ENCODE results near the gene MARK3.
"Not testable (repeated sequence)": the region's sequence is repeated elsewhere in the genome, so short reads cannot be mapped to it uniquely, and the experiment has no call there.

MARK3 gene

DNA sequence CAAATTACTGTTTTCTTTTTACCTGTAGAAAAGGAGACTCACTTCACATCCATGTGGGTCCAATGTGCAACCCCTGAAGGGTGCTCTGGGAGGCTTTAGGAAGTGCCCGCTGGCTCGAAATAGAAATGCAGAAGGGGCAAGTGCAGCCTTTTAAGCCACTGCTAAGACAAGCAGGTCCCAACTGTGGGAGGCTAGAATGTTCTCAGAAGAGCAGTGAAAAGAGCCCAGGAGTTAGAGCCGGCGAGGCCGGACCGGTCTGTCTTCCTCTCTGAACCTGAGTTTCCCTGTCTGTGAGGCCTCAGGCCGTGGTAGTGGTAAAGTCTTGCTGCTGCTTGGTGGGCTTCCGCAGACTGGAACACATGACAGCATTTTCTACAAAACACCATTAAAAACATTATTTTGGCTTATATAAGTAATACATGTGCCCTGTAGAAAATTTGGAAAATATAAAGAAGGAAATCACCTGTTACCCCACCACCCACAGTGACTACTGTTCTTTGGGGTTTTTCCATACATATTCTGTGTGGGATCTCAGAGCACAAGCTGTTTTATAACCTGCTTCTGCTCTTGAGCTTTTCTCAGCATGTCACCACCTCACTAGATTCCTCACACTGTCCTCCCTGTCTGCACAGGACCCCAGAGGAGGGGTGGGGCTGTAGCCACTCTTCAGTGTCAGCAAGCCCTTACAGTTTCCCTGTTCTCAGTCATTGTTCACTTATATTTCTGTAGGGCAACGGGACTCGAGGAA, 131.4 kb downstream of the MARK3 start:
- DNase-seq = no peak

DNA sequence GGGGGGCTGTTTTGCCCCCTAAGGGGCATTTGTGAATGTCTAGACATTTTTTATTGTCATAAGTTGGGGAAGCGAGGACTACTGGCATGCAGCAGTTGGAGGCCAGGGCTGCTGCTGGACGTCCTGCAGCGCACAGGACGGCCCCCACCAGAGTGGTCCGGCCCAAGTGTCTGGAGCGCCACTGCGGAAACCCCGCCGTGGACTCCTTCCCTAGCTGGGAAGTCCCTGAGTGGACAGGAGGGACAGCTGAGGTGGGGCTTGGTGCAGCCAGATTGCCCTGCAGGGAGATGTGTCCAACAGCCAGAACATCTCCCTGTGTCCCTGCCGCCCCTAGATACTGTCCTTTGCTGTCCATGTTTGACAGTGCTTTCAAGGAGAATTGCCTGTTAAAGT, 132.0 kb downstream of the MARK3 start:
- DNase-seq = no peak

DNA sequence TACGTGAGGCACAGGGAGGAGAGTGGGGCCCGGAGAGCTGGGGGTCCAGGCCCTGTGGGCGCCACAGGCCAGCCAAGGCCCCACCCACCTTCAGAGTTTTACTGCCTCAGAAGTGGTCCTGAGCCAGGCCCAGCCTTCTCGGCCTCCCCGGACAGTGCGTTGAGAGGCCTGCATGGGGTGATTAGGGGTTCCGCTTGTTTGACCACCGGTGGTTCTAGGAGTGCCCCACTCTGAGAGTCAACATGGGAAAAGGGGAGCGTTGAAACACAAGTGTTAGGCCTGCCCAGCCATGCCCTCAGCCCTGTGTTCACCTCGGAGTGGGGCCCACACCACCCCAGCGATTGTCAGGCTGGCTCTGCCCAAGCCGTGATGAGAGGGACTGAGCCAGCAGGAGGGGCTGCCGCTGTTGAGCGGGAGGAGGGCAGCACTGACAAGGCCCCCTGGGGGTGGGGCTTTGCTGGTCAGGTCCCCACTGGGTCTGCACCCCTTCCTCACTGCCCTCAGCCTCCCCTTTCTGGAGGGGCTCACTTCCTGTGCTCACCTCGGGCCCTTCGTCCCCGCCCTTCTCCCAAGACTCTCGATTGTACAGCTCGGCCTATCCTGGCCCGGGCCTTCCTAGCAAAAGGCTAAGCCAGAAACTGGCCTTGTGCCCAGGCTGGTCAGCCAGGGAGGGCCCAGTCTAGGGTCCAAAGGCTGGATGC, 132.7 kb downstream of the MARK3 start:
- DNase-seq = no peak

DNA sequence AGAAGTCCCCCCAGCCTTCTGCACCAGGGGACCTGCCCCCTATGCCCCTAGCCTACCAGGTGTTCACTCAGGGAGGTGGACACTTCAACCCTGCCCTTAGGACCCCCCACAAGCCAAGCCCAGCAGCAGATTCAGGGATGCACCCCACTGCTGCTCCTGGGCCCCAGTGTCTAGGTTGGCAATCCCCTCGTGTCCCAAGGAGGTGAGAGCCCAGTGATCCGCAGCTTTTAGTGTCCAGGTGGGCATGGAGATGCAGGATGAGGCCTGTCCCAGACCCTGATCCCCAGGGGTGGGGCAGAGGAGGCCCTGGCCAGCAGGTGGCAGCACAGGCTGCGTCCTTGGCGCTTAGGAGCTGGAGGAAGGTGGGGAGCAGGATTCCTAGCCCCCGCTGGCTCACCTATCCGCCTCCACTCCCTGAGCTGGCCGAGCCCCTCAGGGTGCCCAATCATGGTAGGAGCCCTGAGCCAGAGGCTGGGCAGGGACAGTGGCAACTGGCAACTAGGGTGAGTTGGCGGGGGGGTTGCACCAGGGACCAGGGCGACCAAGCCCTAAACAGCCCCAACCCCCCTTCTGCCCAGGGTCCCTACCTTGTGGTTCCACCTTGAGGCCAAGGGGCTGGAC, 133.3 kb downstream of the MARK3 start:
- peak; percentile 44 for DNase-seq

DNA sequence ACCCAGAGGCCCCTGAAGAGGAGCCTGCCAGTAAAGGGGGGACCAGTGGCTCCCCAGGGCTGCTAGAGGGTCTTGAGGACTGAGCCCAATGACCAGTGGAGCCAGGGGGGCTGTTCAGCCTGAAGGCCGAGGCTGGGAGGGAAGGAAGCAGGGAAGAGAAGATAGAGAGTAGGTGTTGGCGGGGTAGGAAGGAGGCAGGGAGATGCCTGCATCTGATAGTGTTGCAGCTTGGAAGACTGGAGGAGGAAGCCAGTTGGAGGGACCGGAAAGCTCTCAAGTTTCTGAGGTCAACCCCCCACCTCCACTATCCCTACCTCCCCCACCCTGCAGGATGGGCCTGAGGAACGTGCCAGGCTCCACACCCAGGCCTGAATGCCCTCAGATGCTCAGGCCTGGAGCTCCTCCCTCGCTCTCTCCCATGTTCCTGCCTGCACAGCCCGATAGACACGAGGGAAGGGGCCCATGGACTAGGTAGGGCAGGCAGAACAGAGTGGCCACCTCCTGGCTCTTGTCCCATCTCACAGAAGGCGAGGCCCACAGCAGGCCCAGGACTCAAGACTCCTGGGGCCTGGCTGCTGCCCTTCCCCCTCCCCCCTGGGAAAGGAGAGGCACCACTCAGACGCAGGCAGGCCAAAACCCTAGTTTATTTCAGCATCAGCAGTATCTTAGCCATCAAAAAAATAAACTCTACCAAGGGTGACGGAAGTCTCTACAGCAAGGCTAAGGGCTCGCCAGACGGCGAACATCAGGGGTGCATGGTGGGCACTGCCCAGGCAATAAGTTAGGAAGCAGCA, 134.0 kb downstream of the MARK3 start:
- DNase-seq = no peak

DNA sequence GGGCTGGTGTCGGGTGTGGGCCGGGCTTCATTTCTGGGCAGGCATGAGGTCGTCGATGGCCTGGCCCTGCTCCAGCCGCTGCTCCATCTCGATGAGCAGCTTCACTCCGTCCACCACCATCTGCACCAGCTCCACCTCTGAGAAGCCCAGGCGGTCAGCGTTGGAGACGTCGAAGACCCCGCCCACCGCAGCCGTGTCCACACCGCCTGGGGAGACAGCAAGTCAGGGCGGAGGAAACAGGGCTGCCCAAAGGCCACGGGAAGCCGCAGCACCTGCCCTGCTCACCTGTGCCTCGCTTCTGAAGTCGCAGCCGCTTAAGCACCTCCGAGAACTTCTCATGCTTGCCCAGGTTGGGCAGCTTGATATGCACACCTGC, 134.6 kb downstream of the MARK3 start:
- no peak for DNase-seq

DNA sequence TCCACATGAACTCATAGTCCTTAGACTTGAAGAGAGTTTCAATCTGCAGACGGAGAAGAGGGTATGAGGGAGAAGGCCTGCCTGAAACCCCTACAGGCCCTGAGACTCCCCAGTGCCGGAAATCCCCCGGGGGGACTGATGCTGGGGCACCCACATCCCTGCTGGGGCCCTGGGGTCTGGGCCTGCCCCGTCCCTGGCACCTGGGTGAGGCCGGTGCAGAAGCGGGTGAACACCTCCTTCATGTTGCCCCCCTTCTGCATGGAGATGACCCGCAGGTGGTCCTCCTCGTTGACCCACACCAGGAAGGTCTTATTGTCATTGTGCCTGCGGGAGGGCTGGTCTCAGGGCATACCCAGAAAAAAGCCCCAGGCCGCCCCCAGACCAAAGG, 135.0 kb downstream of the MARK3 start:
- DNase-seq = no peak

DNA sequence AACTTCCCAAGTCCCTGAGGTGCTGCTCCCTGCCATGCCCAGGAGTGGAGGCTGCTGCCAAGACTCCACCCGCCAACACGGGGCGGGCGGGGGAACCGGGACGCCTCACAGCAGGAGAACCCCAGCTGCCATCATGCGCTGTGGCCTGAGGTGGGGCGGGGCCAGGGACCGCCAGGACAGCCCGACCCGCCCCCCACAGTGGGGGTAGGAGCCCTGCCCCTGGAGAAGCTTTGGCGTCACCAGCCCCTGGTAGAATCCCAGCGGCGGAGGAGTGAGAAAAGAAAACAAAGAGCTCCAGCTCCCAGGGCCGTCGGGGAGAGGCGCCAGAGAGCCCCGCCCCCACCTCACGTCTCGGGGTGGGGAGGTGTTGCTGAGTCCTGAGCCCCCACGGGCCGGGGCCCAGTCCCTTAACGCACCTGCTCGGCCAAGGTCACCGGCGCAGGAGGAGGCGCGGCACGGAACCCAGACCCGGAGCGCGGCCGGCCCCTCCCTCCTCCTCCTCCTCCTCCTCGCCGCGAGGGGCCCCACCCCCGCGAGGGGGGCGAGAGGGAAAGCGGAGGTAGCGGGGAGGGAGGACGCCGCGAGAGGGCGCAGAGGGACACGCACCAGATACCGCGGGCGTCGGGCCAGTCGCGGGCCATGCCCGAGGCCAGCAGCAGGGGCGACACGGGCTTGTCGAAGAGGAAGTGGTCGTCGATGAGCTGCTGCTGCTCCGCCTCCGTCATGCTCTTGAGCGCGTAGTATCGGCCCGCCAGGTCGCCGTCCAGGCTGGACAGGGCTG, 135.6 kb downstream of the MARK3 start:
- peak; percentile 88 for DNase-seq

DNA sequence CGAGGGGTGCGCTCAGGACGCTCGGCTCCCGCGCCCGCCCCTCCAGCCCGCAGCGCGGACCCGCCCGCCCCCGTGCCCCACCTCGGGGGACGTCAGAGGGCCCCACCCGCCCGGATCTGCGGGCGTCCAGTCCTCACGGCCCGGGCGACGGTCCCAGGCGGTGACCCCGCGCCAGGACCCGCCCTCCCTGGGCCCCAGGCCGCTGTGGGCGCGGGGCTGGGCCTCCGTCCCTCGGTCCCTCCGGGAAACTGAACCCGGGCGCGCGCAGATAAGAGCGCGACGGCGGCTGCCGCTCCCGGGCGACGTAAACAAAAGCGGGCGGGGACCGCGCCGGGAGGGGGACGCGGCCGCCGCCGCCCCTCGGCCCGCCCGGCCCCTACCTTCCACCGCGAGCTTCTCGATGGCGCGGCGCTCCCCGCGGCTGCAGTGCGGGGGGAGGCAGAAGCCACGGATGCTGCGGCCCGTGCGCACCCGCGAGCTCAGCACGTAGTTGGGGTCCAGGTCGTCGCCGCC, 136.3 kb downstream of the MARK3 start:
- peak; percentile 47 for DNase-seq

DNA sequence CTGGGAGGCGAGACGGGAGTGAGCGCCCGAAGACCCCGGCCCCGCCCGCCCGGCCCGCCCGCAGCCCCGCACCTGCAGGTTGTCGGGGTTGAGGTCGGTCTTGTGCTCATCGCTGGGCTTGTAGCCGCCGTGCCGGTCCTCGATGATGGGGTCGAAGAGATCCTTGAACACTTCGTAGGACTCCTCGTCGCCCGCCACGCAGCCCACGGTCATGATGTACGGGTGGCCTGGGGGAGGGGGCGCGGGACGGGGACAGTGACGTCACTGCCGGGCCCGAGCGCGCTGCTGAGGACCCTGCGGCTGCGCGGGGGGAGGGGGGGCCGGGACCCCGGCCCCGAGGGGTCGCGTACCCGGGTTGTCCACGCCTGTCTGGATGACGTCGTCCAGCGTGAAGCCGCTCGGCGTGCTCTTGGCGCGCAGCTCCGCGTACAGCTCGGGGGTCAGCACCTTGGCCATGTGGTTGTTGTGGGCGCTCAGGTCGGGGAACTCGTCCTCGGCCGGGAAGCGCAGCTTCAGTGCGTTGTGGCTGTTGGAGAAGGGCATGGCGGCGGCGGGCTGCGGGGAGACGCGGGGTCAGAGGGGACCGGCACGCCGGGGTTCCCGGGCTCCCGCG, 136.8 kb downstream of the MARK3 start:
- DNase-seq = peak; percentile 70

DNA sequence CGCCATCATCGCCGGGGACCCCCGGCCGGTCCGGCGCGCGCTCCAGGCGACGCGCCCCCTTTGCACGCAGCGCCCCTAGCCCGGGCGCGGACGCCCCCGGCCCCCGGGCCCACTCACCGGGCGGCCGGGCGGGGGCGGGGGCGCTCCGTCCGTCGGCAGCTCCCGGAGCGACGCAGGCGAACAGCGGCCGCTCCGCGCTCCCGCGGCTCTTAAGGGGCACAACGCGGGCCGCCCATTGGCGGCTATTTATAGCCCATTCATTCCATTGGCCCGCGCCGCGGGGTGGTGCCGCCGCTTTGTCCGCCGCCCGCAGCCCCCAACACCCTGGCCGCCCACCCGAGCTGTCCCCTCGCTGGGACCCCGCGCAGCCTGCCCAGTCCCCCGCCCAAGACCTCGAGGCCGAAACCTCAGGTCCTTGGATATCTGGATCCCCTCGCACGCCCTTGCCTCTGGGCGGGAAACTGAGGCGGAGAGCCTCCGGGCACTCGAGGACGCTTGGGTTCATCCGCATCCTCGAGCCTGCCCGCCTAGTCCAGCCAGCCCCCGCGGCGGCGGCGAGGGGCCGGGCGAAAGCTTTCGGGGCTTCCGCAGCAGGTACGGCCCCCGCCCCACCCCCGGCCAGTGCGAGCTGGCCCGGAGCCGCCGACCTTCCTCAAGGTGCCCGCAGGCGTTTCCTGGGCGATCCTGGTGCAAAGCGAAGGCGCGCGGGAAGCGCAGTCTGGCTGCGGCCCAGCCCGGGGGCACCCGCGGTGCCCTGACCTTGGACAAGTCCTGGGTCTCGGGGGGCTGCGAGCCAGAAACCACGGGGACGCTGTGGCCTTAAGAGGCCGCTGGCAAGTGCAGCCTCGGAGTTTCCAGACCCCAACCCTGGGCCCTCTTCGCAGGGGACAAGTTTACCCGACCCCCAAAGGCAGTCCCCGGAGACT, 137.7 kb downstream of the MARK3 start, which contains the start of gene CKB:
Gene CKB (minus strand): TSS at position 182 of the 926 bp plus-strand sequence. CDS start 337 bp downstream, outside the sequence.
- peak; percentile 87 for DNase-seq

DNA sequence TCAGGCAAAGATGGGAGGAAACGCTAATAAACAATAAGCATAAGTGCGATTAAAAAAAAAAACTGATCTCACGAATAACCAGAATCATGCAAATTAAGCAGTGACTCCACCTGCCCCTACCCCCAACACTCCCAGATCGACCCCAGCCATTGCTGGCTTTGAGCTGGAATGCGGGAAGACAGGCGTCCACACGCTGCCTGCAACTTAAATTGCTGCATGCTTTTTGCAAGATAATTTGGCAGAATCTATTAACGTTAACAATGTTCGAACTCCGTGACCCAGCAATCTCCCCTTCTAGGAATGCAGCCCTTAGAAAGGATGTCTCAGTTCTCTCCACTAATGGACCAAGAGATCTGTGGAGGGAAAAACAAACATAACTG, 138.3 kb downstream of the MARK3 start:
- DNase-seq = no peak

DNA sequence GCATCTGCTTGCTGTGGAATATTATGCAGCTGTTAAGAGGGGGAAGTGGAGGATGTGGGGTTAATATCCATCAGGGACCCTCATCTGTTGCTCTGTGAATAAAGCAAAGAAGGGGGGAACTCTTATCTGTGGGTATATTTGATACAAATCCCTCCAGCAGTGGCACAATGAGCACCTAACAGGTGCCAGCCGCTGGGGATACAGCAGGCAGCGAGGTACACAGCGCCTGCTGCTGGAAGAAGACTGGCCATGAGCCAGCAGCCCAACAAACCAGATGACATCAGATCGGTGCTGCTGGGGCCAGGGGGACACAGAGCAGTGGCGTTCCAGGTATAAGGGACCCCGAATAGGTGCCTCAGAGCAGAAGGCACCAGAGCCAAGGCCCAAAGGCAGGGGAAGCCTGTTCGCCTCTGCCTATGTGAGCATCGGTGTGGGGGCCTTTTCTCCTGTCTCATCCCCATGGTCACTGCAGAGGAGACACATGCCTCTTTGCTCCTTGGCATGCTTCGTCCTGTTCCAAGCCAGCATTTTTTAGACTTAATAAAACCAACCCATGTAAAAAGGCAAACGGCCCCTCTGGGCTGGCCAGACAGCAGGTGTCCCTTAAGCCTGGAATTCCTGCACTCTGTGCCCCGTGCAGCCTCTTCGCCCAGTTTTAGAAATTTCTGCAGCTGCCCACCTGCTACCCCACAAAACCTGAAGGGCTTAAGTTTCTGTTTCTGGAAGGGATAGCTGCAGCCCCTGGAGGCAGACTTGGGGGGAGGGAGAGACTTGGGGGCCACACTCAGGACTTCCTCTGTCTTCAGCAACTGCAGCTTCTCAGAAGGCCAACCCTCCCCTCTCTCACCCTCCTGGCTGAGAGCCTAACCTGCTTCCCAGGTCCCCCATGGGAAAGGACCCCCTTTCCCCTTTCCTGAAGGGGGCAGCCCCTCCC, 139.1 kb downstream of the MARK3 start:
- no peak for DNase-seq

DNA sequence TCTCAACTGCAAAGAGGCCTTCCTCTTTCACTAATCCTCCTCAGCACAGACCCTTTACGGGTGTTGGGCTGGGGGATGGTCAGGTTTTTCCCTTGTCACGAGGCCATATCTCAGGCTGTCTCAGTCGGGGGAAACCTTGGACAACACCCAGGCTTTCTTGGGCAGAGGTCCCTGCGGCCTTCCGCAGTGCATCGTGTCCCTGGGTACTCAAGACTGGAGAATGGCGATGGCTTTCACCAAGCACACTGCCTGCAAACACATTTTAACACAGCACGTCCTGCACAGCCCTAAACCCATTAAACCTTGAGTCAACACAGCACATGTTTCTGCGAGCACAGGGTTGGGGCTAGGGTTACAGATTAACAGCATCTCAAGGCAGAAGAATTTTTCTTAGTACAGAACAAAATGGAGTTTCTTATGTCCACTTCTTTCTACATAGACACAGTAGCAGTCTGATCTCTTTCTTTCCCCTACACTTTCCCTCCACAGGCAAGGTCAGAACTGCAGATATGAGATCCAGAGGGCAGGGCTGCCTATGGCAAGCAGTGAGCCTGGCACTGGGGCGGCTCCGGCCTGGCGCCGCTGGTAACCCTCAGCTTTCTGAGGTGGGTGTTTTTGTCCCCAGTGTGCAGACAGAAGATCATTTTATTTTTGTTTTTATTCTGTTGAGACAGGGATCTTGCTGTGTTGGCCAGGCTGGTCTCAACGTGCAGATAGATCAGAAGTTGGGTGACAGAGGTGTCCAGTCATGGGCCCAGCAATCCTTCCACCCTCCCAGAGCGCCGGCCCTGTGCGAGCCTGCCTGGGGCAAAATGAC, 140.4 kb downstream of the MARK3 start:
- DNase-seq = not testable (repeated sequence)

DNA sequence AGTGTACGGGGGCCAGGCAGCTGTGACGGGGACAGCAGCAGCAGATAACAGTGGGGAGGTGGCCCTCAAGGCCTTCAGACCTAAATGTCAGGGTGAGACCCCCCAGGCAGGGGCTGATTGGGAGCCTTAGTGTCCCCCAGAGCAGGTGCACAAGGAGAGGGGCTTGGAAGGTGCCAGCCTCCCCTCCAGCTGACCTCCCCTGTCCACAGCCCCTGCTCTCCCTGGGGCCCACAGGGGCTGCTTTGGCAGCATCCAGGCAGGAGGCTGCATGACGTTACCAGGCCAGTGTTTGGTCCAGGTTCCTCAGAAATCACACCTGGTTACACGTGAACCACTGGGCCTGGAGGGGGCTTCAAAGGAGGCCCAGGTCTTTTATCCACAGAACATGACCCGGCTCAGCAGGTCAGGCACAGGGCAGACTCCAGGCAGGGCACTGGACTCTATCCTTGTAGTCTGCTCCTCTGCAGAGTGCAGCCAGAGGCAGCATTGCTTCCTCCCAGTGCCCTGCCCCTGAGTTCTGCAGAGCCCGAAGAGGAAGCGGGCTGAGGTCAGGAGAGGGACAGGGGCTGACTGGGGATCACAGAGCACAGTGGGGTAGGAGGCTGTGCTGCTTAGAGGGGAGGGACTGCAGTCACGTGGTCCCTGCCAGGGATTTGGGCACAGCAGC, 141.2 kb downstream of the MARK3 start:
- DNase-seq = no peak

DNA sequence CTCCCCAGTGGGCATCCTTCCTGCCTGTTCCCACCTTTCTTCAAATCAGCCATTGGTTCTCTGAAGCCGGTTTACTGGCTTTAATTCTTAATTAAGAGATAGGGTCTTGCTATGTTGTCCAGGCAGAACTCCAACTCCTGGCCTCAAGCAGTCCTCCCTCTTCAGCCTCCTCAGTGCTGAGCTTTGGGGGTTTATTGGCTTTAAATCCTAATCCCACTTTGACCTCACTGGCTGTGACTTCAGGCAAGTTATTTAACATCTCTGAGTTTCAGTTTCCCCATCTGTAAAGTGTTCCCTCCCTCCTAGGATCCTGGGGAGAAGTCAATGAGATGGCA, 141.7 kb downstream of the MARK3 start:
- no peak for DNase-seq

DNA sequence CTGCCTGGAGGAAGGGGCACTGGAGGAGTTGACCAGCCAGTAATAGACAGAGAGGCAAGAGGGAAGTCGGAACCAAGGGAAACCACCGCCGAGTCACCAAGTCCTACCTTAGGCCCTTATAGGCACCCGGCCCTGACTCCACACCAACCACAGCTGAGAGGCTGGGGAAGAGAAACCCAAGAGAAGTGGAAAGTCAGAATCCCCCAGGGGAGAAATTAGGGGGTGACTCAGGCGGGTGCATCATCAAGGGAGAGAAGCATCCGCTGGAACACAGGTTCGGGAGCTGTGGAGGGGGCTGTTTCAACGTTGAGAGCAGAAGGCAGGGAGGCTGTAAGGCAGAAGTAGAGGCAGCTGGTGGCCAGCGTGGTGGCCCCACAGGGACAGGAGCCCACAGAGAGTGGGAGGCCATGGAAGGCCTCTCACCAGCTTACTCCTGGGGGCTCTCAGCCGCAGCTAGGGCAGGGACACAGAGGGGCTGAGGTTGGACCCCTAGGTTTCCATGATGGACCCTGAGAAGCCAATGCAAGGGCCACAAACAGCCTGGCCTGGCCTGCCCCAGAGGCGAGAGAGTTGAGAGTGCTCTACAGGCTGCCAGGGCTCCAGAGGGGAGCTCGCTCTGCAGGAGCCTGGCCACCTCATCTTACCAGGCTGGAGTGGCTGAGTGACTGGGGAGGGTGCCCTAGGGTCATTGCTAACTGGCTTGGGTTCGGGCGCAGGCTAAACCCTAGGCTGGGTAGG, 142.4 kb downstream of the MARK3 start:
- DNase-seq = no peak
